ENCODE results near the gene SATB1. TPM values are rescaled to one million over a fixed set of nuclear protein-coding genes. Genes with fewer than 3 reads are reported as not detected.

The SATB1 gene
- total and polyA plus RNA-seq, 7 experiments from 2014 or later: 258 to 482 (median 395) TPM

GRCh38 chr3:18447720-18448119 is 22.6 kb upstream of the SATB1 start:
- Histone ChIP-seq H3K27me3 (ENCODE audit: control insufficient read depth in 2 of 2, insufficient read depth in 2 of 2, low read length in 2 of 2) (no peaks in the 10 kb centered on the region), H3K4me3 (ENCODE audit: low read length) (no peak overlapping the region), H3K9me3 (ENCODE audit: control insufficient read depth in 2 of 3, low read length in 3 of 3) (peaks cover 0 to 8% (median 0%) of the 10 kb centered on the region in 3 experiments), H3K27ac (ENCODE audit: low read depth, low read length) (peak overlapping the region; percentile 97), H3K4me1 (ENCODE audit: control insufficient read depth in 2 of 2, insufficient read depth in 2 of 2, low read length in 2 of 2) (peaks cover 10 to 14% of the 10 kb centered on the region in 2 donors), H3K36me3 (ENCODE audit: control insufficient read depth in 2 of 3, insufficient read depth in 3 of 3, low read length in 3 of 3) (peaks cover 0 to 17% (median 0%) of the 10 kb centered on the region in 3 experiments)
- Mint-ChIP-seq H3K4me1 (peaks cover 17 to 67% (median 58%) of the 10 kb centered on the region in 7 donors), H3K27ac (peak overlapping the region; percentile 70 to 99 (median 96)), H3K4me3 (peak overlapping the region; percentile 79 to 99 (median 96)), H3K27me3 (no peaks in the 10 kb centered on the region), H3K9me3 (peaks cover 0 to 27% (median 12%) of the 10 kb centered on the region in 11 donors), H3K36me3 (peaks cover 5 to 67% (median 55%) of the 10 kb centered on the region in 5 donors)
- intact Hi-C loops (cut with micrococcal nuclease): loop anchor here (1.0 to 10.0 kb wide), 6 partner anchors 11 to 1500 kb away; partner anchors contain the start of gene RAB5A (in 2 of the 2)
- DNase-seq (no peak), ATAC-seq (no peak)
- ChIA-PET POLR2A (interaction anchor here (0.7 to 9.9 kb wide), 7 partner anchors 9 to 421 kb away, joined by 3 to 159 read pairs (median 4); partner anchors contain the start of gene SATB1), CTCF (interaction anchor here (0.6 to 1.3 kb wide), 4 partner anchors 57 to 311 kb away, joined by 3 to 5 read pairs (median 4); no protein-coding TSS in a partner anchor)

DNA sequence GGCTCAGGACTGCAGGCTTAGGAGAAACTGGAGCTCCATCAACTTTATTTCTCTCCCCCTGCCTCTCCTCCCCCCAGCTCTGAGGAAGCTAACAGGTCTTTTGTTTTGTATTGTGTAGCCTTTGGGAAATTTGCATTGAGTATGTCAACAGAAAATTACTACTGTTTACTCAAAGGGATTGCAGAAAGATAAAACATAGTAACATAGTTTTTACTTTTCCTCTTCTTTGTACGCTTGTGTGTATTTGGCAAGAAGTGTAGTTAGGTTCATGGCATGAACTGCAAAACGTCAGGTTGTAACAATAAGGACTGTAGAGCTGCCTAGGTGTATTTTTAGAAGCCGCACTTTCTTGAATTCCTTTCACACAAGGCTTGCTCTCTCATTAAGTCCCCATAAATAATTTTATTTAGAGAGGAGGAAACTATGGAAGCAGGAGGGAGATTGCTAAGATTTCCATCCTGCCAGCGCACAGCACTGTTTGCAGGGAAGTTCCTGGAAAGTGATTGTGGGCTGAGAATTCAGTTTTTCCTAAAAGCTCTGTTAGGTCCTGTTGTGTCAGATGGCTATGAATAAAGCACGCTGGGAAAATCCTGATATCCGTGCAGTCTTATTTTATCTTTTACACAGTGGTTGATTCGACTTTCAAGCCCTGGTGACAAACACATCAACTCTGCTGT is 21.1 kb upstream of the SATB1 start:
- peak in 1 of 9 donors; percentile 23 for DNase-seq
- H3K36me3 Mint-ChIP-seq: peaks cover 5 to 61% (median 44%) of the 10 kb centered on the region in 5 donors

DNA sequence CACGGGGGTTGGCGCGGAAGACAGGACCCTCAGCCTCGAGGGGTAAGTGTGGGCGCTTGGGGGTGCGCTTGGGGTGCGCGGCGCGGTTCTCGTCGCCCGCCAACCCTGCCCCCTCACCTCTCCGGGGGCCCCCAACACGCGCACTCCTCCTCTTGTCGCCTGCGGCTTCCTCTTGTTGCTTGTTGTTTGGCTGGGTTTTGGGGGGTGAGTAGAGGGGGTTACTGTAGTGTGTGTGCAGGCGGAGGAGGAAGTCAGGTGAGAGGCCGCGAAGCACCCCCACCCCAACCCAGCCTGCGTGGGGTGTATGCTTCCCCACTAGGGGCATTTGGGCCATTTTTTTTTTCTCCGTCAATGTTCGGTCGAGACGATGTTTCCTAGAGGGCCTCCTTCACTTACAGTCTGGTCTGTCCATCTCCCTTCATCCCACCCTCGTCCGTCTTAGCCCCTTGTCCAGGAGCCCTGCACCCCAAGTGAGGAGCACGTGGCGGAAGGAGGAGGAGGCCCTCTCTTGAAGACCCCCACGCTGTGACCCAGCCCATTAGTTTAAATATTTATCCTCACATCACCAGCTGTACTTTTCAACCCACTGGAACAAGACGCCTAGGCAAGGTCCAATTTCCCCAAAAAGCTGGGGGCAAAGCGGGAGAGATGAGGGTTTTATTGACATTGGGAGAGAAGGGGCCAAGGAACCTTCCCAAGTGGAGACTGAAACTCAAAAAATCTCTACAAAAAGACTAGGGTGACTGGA is 20.4 kb upstream of the SATB1 start:
- H3K4me1 Mint-ChIP-seq: peaks cover 20 to 54% (median 40%) of the 10 kb centered on the region in 7 donors

More for the DNA sequence above, 21.1 kb upstream of the SATB1 start:
- CTCF ChIA-PET: interaction anchor here (0.6 to 1.4 kb wide), 5 partner anchors 10 to 544 kb away, joined by 3 to 6 read pairs (median 4); no protein-coding TSS in a partner anchor
- Histone ChIP-seq H3K27ac (ENCODE audit: low read depth, low read length) (peak overlapping the region; percentile 97), H3K36me3 (ENCODE audit: control insufficient read depth in 2 of 3, insufficient read depth in 3 of 3, low read length in 3 of 3) (peaks cover 0 to 17% (median 0%) of the 10 kb centered on the region in 3 experiments), H3K9me3 (ENCODE audit: control insufficient read depth in 2 of 3, low read length in 3 of 3) (peaks cover 0 to 8% (median 0%) of the 10 kb centered on the region in 3 experiments), H3K4me3 (ENCODE audit: low read length) (peak overlapping the region; percentile 86), H3K4me1 (ENCODE audit: control insufficient read depth in 2 of 2, insufficient read depth in 2 of 2, low read length in 2 of 2) (peaks cover 14 to 16% of the 10 kb centered on the region in 2 donors), H3K27me3 (ENCODE audit: control insufficient read depth in 2 of 2, insufficient read depth in 2 of 2, low read length in 2 of 2) (no peaks in the 10 kb centered on the region)
- Mint-ChIP-seq H3K27me3 (no peaks in the 10 kb centered on the region), H3K27ac (peak overlapping the region; percentile 86 to 99 (median 98)), H3K9me3 (peaks cover 0 to 27% (median 8%) of the 10 kb centered on the region in 11 donors), H3K4me3 (peak overlapping the region; percentile 90 to 99 (median 96)), H3K4me1 (peaks cover 18 to 56% (median 47%) of the 10 kb centered on the region in 7 donors)
- POLR2A ChIA-PET: interaction anchor here (0.7 to 9.9 kb wide), 19 partner anchors 9 to 344 kb away, joined by 3 to 159 read pairs (median 5); partner anchors contain the start of gene SATB1
- ATAC-seq: no peak
- intact Hi-C loops (cut with micrococcal nuclease): loop anchor here (1.0 to 10.0 kb wide), 7 partner anchors 51 to 1501 kb away; partner anchors contain the start of gene RAB5A (in 2 of the 2)

GRCh38 chr3:18444595-18445400 is 19.7 kb upstream of the SATB1 start:
- peak overlapping the region; percentile 94 to 99 (median 98) for H3K27ac Mint-ChIP-seq
- DNase-seq: peak; percentile 80 to 91 (median 87)
- no peaks in the 10 kb centered on the region for H3K27me3 Mint-ChIP-seq
- intact Hi-C loops (cut with micrococcal nuclease): loop anchor here (1.0 to 10.0 kb wide), 19 partner anchors 8 to 1503 kb away; partner anchors contain the start of genes RAB5A (in 2 of the 2) and TBC1D5 (in 1 of the 2)
- no peaks in the 10 kb centered on the region for H3K27me3 ChIP-seq (ENCODE audit: control insufficient read depth in 2 of 2, insufficient read depth in 2 of 2, low read length in 2 of 2)
- H3K27ac ChIP-seq (ENCODE audit: low read depth, low read length): peak overlapping the region; percentile 97
- H3K9me3 ChIP-seq (ENCODE audit: control insufficient read depth in 2 of 3, low read length in 3 of 3): peaks cover 0 to 8% (median 0%) of the 10 kb centered on the region in 3 experiments
- H3K4me1 Mint-ChIP-seq: peaks cover 19 to 52% (median 39%) of the 10 kb centered on the region in 7 donors
- H3K36me3 Mint-ChIP-seq: peaks cover 5 to 62% (median 33%) of the 10 kb centered on the region in 5 donors
- peak; percentile 80 for ATAC-seq
- ChIA-PET POLR2A (interaction anchor here (0.6 to 9.9 kb wide), 22 partner anchors 13 to 313 kb away, joined by 3 to 159 read pairs (median 5); partner anchors contain the start of gene SATB1), CTCF (interaction anchor here (0.6 to 1.4 kb wide), 6 partner anchors 14 to 545 kb away, joined by 3 to 6 read pairs (median 3); no protein-coding TSS in a partner anchor)
- H3K9me3 Mint-ChIP-seq: peaks cover 0 to 20% (median 8%) of the 10 kb centered on the region in 11 donors
- peaks cover 11 to 19% of the 10 kb centered on the region in 2 donors for H3K4me1 ChIP-seq (ENCODE audit: control insufficient read depth in 2 of 2, insufficient read depth in 2 of 2, low read length in 2 of 2)
- peaks cover 0 to 17% (median 0%) of the 10 kb centered on the region in 3 experiments for H3K36me3 ChIP-seq (ENCODE audit: control insufficient read depth in 2 of 3, insufficient read depth in 3 of 3, low read length in 3 of 3)
- peak overlapping the region; percentile 92 to 100 (median 96) for H3K4me3 Mint-ChIP-seq
- peak overlapping the region; percentile 99 for H3K4me3 ChIP-seq (ENCODE audit: low read length)

More for the DNA sequence above, 20.4 kb upstream of the SATB1 start:
- H3K4me3 Mint-ChIP-seq: peak overlapping the region; percentile 90 to 99 (median 96)
- Histone ChIP-seq H3K27ac (ENCODE audit: low read depth, low read length) (peak overlapping the region; percentile 97), H3K36me3 (ENCODE audit: control insufficient read depth in 2 of 3, insufficient read depth in 3 of 3, low read length in 3 of 3) (peaks cover 0 to 17% (median 0%) of the 10 kb centered on the region in 3 experiments), H3K27me3 (ENCODE audit: control insufficient read depth in 2 of 2, insufficient read depth in 2 of 2, low read length in 2 of 2) (no peaks in the 10 kb centered on the region), H3K9me3 (ENCODE audit: control insufficient read depth in 2 of 3, low read length in 3 of 3) (peaks cover 0 to 8% (median 0%) of the 10 kb centered on the region in 3 experiments), H3K4me3 (ENCODE audit: low read length) (peak overlapping the region; percentile 86), H3K4me1 (ENCODE audit: control insufficient read depth in 2 of 2, insufficient read depth in 2 of 2, low read length in 2 of 2) (peaks cover 11 to 19% of the 10 kb centered on the region in 2 donors)
- no peaks in the 10 kb centered on the region for H3K27me3 Mint-ChIP-seq
- intact Hi-C loops (cut with micrococcal nuclease): loop anchor here (1.0 to 10.0 kb wide), 17 partner anchors 22 to 1502 kb away; partner anchors contain the start of genes RAB5A (in 2 of the 2) and TBC1D5 (in 1 of the 2)
- CTCF ChIA-PET: interaction anchor here (0.6 to 1.4 kb wide), 6 partner anchors 9 to 313 kb away, joined by 3 to 6 read pairs (median 4); no protein-coding TSS in a partner anchor
- POLR2A ChIA-PET: interaction anchor here (0.7 to 9.9 kb wide), 24 partner anchors 10 to 345 kb away, joined by 3 to 159 read pairs (median 5); partner anchors contain the start of gene SATB1
- DNase-seq (peak in 8 of 9 donors; percentile 75 to 95 (median 92)), ATAC-seq (peak; percentile 87)
- H3K36me3 Mint-ChIP-seq: peaks cover 5 to 60% (median 41%) of the 10 kb centered on the region in 5 donors
- H3K27ac Mint-ChIP-seq: peak overlapping the region; percentile 86 to 99 (median 98)
- H3K9me3 Mint-ChIP-seq: peaks cover 0 to 27% (median 8%) of the 10 kb centered on the region in 11 donors
